Sciatic nerve (tissue), 2 donors: ENCODE results near the gene SLC25A41. TPM values are rescaled to one million over a fixed set of nuclear protein-coding genes. Genes with fewer than 3 reads are reported as not detected.
"Not testable (repeated sequence)": the region's sequence is repeated elsewhere in the genome, so short reads cannot be mapped to it uniquely, and the experiment has no call there.

Source experiments
- ATAC-seq: fragments of 200-7000 bp; cut with Tn5 transposase; one replicate; pipeline ENCODE4 v1.9.1; 2020; ENCODE audit warnings: mild to moderate bottlenecking, moderate library complexity
- DNase-seq: peaks from one replicate; pipeline ENCODE4 v3.0.0-alpha.2; 2020; ENCODE audit warnings: low spot score
- intact Hi-C: fragments of 100-400 bp; cut with DNase I; formaldehyde crosslinking; loops from one replicate; pipeline ENCODE4 v1.14.2; 2022
- total RNA-seq: library from RNA; stranded (reverse); fragmentation: NEBNext Ultra II Directional; extraction: Animal tissue kit (Norgen Biotek cat#: 25700); gene quantifications from one replicate; pipeline ENCODE4 v1.2.1, GENCODE V29; 2021
- donor health status: DM: no; HTN: no; CAD: no.
- donor health status: DM: no; HTN: no; CAD: no.

The SLC25A41 gene
- total RNA-seq, 1 donor from 2014 or later: 0.27 TPM

DNA sequence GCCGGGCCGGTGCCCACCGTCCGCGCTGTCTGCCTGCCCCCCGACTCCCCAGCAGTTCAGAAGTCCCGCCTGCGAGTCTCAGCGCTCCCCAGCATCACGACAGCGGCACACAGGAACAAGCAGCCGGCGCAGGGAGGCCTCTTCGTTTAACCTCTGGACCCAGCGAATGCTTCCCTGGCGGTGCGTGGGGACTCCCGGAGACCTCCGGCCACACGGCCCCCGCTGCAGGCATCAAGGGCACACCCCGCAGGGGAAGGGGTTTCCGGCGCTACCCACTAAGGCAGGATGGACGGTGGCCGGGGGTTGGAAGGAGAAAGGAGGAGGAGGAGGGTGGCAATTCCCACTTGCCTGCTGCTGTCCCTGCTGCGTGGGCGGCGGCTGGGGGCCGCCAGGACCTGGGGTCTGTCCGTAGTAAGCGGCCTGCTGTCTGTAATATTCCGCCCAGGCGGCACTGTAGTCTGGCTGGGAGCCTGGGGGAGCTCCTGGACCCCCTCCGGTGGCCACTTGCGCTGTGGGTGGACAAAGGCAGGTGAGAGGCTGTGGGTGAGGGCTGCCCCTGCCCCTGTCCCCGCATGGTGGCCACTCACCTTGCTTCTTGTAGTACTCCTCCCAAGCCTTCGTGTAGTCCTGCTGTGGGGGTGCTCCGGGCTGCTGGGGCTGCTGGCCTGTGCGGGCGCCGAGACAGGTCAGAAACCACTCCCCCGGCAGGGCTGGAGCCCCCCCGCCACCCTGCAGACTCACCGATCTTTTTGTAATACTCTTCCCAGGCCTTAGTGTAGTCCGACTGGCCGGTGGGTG lies 18.6 kb downstream of the SLC25A41 start:
- intact Hi-C loops: no loop called here
- ATAC-seq (no peak), DNase-seq (peak; percentile 61)

GRCh38 chr19:6413721-6414643 lies 19.6 kb downstream of the SLC25A41 start:
- intact Hi-C loops: no loop called here
- DNase-seq: peak; percentile 61
- peak; percentile 29 for ATAC-seq

DNA sequence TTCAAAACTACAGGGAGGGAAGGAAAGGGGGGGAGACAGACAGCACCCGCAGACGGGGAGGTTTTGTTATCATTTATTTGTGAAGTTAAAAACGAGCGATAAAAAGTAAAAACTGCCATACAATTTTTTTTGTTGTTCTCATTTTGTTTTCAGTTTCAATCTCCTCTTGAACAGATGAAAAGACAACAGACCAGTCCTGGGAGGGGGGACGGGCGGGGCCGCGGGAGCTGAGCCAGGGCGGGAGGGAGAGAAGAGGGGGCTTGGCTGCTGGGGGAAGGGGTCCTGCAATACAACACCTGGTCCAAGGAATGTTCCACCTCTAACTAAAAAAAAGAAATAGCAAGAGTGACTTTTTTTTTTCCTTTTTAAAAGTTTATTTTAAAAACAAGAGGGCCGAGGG lies 20.3 kb downstream of the SLC25A41 start:
- DNase-seq: no peak
- intact Hi-C loops: no loop called here
- ATAC-seq: no peak

GRCh38 chr19:6412447-6413091 lies 21.0 kb downstream of the SLC25A41 start:
- DNase-seq (no peak), ATAC-seq (peak; percentile 76)
- intact Hi-C loops: no loop called here

- ATAC-seq (peak; percentile 11), DNase-seq (no peak)
- intact Hi-C loops: no loop called here
These were observed 21.5 kb downstream of the SLC25A41 start for GRCh38 chr19:6412061-6412446.

- intact Hi-C loops: no loop called here
- DNase-seq (no peak), ATAC-seq (no peak)
These were observed 24.2 kb downstream of the SLC25A41 start for GRCh38 chr19:6409346-6409745.

DNA sequence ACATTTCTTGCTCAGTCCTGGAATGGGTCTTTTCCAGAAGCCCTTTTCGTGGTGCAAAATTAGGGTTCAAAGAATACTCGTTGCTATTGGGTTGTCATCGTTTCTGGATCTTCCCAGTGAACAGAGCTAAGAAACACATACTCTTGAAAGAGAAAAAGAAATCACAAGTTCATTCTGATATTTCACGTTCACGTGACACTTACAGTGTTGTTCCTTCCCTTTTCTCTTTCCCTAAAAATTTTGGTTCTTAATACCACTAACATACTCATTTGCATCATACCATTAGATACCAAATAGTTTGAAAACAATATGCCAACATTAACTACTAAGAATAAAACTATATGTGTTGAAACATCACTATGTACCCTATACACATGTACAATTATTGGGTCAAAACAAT lies 27.2 kb downstream of the SLC25A41 start:
- no peak for ATAC-seq
- intact Hi-C loops: no loop called here
- DNase-seq: no peak

- intact Hi-C loops: loop anchor here (5.0 kb wide), 1 partner anchor 1301 kb away; no protein-coding TSS in a partner anchor
- DNase-seq: peak; percentile 78
- ATAC-seq: peak; percentile 90
These were observed 30.5 kb downstream of the SLC25A41 start for GRCh38 chr19:6402837-6403608.

- intact Hi-C loops: loop anchor here (5.0 kb wide), 1 partner anchor 1300 kb away; no protein-coding TSS in a partner anchor
- DNase-seq (no peak), ATAC-seq (no peak)
These were observed 31.5 kb downstream of the SLC25A41 start for GRCh38 chr19:6402058-6402457.

DNA sequence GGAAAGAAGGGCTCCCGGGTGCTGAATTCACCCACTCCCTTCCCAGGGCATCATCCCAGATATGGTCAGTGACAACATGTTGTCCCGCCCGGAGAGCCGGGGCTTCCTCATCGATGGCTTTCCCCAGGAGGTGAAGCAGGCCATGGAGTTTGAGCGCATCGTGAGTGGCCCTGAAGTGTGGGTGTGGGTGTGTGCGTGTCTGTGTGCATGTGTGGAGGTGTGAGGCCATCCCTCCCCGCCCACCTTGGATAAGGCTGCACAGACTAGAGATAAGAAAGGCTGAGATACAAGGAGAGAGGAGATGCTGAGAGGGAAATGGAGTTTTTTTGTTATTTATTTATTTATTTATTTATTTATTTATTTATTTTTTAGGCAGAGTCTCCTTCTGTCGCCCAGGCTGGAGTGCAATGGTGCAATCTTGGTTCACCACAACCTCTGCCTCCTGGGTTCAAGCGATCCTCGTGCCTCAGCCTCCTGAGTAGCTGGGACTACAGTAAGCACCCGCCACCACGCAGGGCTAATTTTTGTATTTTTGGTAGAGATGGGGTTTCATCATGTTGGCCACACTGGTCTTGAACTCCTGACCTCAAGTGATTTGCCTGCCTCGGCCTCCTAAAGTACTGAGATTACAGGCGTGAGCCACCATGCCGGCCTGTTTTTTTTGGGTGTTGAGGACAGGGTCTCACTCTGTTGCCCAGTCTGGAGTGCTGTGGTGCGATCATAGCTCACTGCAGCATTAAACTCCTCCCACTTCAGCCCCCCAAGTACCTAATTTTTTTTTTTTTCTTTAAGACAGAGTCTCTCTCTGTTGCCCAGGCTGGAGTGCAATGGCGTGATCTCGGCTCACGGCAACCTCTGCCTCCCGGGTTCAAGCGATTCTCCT lies 33.3 kb downstream of the SLC25A41 start:
- DNase-seq, ATAC-seq: not testable (repeated sequence)
- intact Hi-C loops: loop anchor here (5.0 kb wide), 1 partner anchor 1298 kb away; no protein-coding TSS in a partner anchor

GRCh38 chr19:6396305-6396704 lies 37.3 kb downstream of the SLC25A41 start:
- intact Hi-C loops: no loop called here
- ATAC-seq (no peak), DNase-seq (no peak)

DNA sequence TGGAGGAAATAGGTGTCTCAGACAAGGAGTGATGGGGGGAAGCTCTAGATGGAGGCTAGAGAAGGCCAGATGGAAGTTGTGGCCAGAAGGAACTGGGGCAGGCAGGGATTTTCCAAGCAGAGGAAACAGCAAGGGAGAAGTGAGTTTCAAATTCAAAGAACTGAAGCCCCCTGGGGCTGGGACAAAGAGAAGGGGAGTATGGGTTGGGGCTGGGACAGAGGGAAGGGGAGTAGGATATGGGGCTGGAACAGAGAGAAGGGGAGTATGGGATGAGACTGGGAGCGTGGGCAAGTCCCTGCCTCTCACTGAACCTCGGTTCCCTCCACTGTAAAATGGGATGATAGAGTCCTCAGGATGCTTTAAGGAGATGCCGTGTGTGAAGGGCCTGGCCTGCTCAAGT lies 38.7 kb downstream of the SLC25A41 start:
- intact Hi-C loops: no loop called here

GRCh38 chr19:6393983-6394412 lies 39.6 kb downstream of the SLC25A41 start:
- ATAC-seq: no peak
- no peak for DNase-seq
- intact Hi-C loops: no loop called here

More for the DNA sequence above, 38.7 kb downstream of the SLC25A41 start:
- DNase-seq: no peak
- no peak for ATAC-seq

- ATAC-seq (peak; percentile 98), DNase-seq (peak; percentile 99)
- intact Hi-C loops: no loop called here
These were observed 40.2 kb downstream of the SLC25A41 start, which contains the start of gene GTF2F1 for GRCh38 chr19:6393074-6393982. Gene GTF2F1, minus strand, starts transcription at chr19:6393164. Its CDS starts 169 bp downstream, at chr19:6392995.

- intact Hi-C loops: no loop called here
- DNase-seq (no peak), ATAC-seq (no peak)
These were observed 41.1 kb downstream of the SLC25A41 start for GRCh38 chr19:6392221-6393073.

DNA sequence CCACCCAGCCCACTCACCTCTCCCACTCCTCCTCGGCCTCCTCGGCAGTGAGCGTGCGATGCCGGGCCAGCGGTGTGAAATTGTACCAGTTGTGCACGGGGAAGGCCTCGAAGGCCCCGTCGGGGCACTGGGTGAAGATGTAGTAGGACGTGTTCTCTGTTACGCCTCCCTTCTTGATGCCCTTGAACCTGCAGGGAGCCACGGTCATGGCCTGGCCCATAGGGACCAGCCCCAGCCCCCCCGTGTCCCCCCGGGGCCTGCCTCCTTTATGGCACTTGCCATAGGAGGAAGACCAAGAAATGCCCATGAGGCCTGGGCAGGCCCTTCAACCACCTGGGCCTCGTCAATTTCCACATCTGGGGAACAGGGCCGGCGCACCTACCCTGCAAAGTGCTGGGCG lies 46.2 kb downstream of the SLC25A41 start:
- no peak for DNase-seq
- ATAC-seq: no peak
- intact Hi-C loops: no loop called here
